Middle frontal gyrus (tissue), 1 donor: ENCODE results near the gene RABL6.
"Not testable (repeated sequence)": the region's sequence is repeated elsewhere in the genome, so short reads cannot be mapped to it uniquely, and the experiment has no call there.

Experiments
- DNase-seq: peaks from one replicate; pipeline ENCODE4 v3.0.0-alpha.2; 2015; ENCODE audit warnings: low spot score; ENCODE audit errors: extremely low spot score

The RABL6 gene

DNA sequence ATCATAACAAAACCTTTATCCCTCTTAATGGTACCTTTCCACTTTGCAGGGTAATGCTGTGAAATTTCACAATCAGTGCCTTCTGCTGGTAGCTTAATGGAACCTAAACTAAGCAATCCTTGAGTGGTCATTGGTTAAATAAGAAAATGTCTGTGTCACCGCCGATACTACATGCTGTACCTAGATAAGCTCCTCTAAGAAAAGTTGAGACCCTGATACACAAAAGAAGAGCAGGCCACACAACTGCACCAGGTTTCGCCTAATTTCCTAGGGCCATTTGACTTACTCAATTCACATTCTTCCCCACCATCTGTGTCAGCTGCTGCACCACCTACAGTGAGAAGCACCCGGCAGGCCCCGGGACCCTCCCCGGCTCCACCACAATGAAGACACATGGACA lies 67.4 kb downstream of the RABL6 start:
- DNase-seq: no peak

DNA sequence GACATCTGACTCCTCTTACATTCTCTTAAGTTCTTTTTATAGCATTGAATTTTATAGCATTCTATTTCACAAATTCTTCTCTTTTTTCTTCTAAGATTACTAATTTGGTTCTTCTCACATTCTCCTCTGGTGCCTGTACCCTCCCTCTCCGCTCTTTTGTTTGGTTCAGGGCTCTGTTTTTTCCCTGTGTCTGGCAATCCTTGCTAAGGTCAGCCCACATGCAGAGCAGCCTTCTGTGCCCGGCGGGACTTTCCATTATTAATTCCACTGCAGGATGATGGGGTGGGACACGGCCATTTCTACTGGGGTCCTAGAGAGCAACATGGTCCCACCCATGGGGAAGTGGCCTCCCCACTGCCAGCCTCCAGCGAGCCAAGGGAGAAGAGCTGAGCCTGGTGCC lies 68.7 kb downstream of the RABL6 start:
- DNase-seq: no peak

DNA sequence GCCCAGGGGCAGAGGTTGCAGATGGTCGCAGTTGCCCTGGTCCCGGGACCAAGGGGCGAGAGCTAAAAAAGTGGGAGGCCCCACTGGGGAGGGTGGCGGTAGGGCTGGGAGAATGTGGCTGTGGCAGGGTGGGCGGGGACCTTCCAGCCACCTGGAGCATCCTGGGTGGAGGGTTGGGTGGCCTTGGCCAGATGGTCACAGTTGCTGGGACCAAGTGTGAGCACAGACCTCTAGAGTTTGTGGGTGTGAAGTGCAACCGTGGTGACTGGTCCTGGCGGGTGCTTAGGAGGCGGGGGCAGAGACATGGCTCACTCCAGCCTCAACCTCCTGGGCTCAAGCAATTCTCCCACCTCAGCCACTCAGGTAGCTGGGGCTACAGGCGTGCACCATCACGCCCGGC lies 72.9 kb downstream of the RABL6 start:
- DNase-seq: no peak

GRCh38 chr9:136881691-136882108 lies 74.0 kb downstream of the RABL6 start:
- no peak for DNase-seq

- DNase-seq: no peak
These were observed 74.6 kb downstream of the RABL6 start for GRCh38 chr9:136882109-136882946.

DNA sequence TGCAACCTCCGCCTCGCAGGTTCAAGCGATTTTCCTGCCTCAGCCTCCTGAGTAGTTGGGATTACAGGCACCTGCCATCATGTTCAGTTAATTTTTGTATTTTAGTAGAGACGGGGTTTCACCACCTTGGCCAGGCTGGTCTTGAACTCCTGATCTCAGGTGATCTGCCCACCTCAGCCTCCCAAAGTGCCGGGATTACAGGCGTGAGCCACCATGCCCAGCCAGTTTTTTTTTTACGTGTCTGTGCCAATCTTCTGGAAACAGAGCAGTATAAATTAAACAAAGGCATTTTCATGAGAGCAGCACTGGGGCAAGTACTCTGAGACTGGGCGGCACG lies 75.2 kb downstream of the RABL6 start:
- not testable (repeated sequence) for DNase-seq

DNA sequence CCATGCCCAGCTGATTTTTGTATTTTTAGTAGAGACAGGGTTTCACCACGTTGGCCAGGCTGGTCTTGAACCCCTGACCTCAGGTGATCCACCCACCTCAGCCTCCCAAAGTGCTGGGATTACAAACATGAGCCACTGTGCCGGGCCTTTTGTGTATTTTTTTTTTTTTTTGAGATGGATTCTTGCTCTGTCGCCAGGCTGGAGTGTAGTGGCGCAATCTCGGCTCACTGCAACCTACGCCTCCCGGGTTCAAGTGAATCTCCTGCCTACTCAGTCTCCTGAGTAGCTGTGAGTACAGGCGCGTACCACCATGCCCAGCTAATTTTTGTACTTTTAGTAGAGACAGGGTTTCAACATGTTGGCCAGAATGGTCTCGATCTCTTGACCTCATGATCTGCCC lies 75.9 kb downstream of the RABL6 start:
- DNase-seq: not testable (repeated sequence)

DNA sequence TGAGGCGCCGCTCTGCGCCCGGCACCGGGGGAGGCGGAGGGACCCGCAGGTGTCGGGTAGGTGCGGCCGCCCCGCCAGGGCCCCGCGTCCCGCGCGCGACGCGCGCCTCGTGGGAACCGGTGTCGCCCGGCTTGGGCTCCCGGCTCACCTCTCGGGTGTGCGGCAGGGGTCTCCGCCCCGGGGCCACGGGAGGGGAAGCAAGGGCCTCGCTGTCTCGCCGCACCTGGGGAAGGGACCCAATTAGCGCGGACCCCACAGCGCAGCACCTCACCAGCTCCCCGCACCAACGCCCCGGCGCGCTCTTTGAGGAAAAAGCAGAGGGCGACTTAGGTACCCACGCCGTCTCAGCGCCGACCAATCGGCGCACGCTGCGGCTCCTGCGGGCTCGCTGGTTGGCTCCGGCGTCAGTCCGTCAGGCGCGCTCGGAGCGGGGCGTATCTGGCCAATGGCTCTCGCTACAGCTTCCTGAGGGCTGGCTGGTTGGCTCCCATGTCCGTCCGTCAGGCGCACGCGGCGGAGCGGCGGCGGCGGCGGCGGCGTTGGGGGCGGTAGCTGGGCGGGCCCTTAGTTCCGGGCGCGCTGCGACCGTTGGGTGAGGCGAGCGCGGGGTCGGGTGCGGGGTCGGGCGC lies 78.3 kb downstream of the RABL6 start, which contains the start of gene TRAF2:
TSS of gene TRAF2 (plus strand) at position 567 of the 629 bp plus-strand sequence. CDS start 12,225 bp downstream, outside the sequence.
- peak; percentile 98 for DNase-seq

- no peak for DNase-seq
These were observed 79.2 kb downstream of the RABL6 start for GRCh38 chr9:136886610-136887597.

GRCh38 chr9:136888454-136888853 lies 80.7 kb downstream of the RABL6 start:
- no peak for DNase-seq

DNA sequence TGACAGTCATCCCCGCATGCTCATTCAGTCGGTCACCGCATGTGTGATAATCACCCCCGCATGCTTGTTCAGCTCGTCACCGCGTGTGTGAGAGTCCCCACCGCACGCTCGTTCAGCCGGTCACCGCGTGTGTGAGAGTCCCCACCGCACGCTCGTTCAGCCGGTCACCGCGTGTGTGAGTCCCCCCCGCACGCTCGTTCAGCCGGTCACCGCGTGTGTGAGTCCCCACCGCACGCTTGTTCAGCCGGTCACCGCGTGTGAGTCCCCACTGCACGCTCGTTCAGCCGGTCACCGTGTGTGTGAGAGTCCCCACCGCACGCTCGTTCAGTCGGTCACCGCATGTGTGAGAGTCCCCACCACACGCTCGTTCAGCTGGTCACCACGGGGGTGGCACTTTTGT lies 82.1 kb downstream of the RABL6 start:
- no peak for DNase-seq

GRCh38 chr9:136890661-136891060 lies 82.9 kb downstream of the RABL6 start:
- no peak for DNase-seq
